ENCODE data around the gene PRR5L.

The PRR5L gene

GRCh38 chr11:36436589-36436988 is 140.5 kb downstream of the PRR5L start:
- DNase-seq (ENCODE audit: low spot score), result no peak

GRCh38 chr11:36437413-36437812 is 141.3 kb downstream of the PRR5L start:
- no peak for DNase-seq (ENCODE audit: low spot score)

GRCh38 chr11:36438126-36438525 is 142.0 kb downstream of the PRR5L start:
- no peak for DNase-seq (ENCODE audit: low spot score)

GRCh38 chr11:36441610-36442208 is 145.6 kb downstream of the PRR5L start:
- DNase-seq (ENCODE audit: low spot score), result no peak

- DNase-seq (ENCODE audit: low spot score), result no peak
Observed at GRCh38 chr11:36443661-36444060, 147.6 kb downstream of the PRR5L start.

- no peak for DNase-seq (ENCODE audit: low spot score)
Observed at GRCh38 chr11:36446135-36446534, 150.0 kb downstream of the PRR5L start.

GRCh38 chr11:36447514-36447913 is 151.4 kb downstream of the PRR5L start:
- no peak for DNase-seq (ENCODE audit: low spot score)

- DNase-seq (ENCODE audit: low spot score), result no peak
Observed at GRCh38 chr11:36447947-36448346, 151.9 kb downstream of the PRR5L start.

- no peak for DNase-seq (ENCODE audit: low spot score)
Observed at GRCh38 chr11:36449561-36450096, 153.5 kb downstream of the PRR5L start.

- peak; percentile 30 for DNase-seq (ENCODE audit: low spot score)
Observed at GRCh38 chr11:36450110-36450572, 154.1 kb downstream of the PRR5L start.

GRCh38 chr11:36451045-36451444 is 155.0 kb downstream of the PRR5L start:
- DNase-seq (ENCODE audit: low spot score), result no peak

- no peak for DNase-seq (ENCODE audit: low spot score)
Observed at GRCh38 chr11:36451681-36452080, 155.6 kb downstream of the PRR5L start.

GRCh38 chr11:36452236-36452940 is 156.3 kb downstream of the PRR5L start:
- DNase-seq (ENCODE audit: low spot score), result no peak

- no peak for DNase-seq (ENCODE audit: low spot score)
Observed at GRCh38 chr11:36452961-36453360, 156.9 kb downstream of the PRR5L start.

GRCh38 chr11:36453678-36454077 is 157.6 kb downstream of the PRR5L start:
- no peak for DNase-seq (ENCODE audit: low spot score)

- DNase-seq (ENCODE audit: low spot score), result no peak
Observed at GRCh38 chr11:36454551-36454940, 158.5 kb downstream of the PRR5L start.

GRCh38 chr11:36454941-36455631 is 159.0 kb downstream of the PRR5L start:
- DNase-seq (ENCODE audit: low spot score), result no peak

- no peak for DNase-seq (ENCODE audit: low spot score)
Observed at GRCh38 chr11:36455658-36456111, 159.6 kb downstream of the PRR5L start.

- no peak for DNase-seq (ENCODE audit: low spot score)
Observed at GRCh38 chr11:36456156-36456555, 160.1 kb downstream of the PRR5L start.

GRCh38 chr11:36458129-36458915 is 162.2 kb downstream of the PRR5L start:
- no peak for DNase-seq (ENCODE audit: low spot score)

GRCh38 chr11:36459046-36459445 is 163.0 kb downstream of the PRR5L start:
- no peak for DNase-seq (ENCODE audit: low spot score)

- no peak for DNase-seq (ENCODE audit: low spot score)
Observed at GRCh38 chr11:36460220-36460619, 164.1 kb downstream of the PRR5L start.

All from NAMALWA (cell line).